AG10803 (cell line): ENCODE measurements around the gene SORBS1.
A peak's percentile ranks its signal among the peaks of the same experiment; 100 is the strongest.

Experiments
- DNase-seq: peaks from one replicate; pipeline ENCODE4 v3.0.0; 2010; ENCODE audit warnings: low read depth
- H3K4me3 ChIP-seq: 2 replicates; pipeline ENCODE4 v1.5.1; 2011; ENCODE audit warnings: mild to moderate bottlenecking, low read length, control low read depth
- TF ChIP-seq, protein P1 (sequence below): conservative IDR thresholded peaks from 2 replicates; pipeline ENCODE4 v1.5.1; 2011; ENCODE audit warnings: mild to moderate bottlenecking, low read length, control low read depth, inconsistent platforms

SORBS1 gene

DNA sequence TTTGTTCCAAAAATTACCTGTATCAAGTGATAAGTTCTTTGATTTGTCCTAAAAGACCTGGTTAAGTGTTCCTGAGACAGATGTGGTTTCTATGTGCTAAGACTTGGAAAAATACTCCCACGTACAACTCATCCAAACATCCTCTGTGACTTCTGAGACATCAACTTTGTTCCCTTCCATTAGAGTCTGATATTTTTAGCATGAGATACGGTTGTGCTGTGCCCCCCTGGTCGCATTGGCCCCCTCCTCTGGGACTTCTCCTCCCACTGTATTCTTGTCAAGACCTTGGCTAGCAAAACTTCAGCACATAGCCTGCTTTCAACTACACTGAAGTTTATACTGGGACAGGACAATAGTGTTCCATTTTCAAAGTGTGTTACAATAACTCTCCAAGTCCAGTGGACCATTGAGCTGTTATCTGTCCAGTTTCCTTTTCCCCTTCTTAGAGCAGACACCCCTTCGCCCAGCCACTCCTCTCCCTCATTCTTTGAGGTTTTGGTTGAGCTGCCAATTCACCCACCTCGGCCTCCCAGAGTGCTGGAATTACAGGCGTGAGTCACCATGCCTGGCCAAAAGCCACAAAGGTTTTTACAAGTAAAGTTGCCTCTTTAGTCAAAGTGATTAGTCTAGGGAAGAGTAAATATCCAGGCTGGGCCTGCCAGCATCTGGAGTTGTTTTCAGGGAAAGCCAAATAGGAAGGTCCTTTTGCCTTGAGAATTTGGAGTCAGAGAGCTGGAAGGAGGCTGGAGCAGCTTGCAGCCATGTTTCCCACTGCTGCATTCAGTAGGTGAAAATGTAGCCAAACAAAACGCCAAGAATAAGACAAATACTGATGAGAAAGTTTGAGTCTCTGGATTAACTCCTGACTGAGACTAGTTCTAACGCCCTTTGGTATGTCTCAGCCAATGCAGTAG lies 252.5 kb downstream of the SORBS1 start:
- H3K4me3 ChIP-seq = no peak overlapping the region

DNA sequence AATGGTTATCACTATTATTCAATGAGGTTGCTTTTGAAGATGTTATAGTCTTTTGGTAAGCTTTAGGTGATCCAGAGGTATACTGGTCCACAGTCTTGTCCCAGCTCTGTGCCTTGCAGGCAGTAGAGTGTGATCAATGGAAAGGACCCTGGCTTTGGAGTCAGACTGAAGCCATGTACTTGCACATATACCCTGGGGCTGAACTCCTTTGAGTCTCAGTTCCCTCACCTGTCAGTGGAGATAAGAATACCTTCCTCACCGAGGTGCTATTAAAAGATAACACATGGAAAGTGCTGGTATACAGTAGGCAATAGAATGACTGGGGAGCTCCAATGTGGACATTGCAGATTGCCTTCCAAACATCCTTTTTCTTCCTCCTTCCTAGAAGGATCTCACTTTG lies 254.3 kb downstream of the SORBS1 start:
- TF ChIP-seq, protein P1, sequence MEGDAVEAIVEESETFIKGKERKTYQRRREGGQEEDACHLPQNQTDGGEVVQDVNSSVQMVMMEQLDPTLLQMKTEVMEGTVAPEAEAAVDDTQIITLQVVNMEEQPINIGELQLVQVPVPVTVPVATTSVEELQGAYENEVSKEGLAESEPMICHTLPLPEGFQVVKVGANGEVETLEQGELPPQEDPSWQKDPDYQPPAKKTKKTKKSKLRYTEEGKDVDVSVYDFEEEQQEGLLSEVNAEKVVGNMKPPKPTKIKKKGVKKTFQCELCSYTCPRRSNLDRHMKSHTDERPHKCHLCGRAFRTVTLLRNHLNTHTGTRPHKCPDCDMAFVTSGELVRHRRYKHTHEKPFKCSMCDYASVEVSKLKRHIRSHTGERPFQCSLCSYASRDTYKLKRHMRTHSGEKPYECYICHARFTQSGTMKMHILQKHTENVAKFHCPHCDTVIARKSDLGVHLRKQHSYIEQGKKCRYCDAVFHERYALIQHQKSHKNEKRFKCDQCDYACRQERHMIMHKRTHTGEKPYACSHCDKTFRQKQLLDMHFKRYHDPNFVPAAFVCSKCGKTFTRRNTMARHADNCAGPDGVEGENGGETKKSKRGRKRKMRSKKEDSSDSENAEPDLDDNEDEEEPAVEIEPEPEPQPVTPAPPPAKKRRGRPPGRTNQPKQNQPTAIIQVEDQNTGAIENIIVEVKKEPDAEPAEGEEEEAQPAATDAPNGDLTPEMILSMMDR = no peak
- H3K4me3 ChIP-seq = no peak overlapping the region
- DNase-seq = no peak

More for the DNA sequence above, 252.5 kb downstream of the SORBS1 start:
- peak; percentile 98 for DNase-seq
- TF ChIP-seq, protein P1 = no peak

DNA sequence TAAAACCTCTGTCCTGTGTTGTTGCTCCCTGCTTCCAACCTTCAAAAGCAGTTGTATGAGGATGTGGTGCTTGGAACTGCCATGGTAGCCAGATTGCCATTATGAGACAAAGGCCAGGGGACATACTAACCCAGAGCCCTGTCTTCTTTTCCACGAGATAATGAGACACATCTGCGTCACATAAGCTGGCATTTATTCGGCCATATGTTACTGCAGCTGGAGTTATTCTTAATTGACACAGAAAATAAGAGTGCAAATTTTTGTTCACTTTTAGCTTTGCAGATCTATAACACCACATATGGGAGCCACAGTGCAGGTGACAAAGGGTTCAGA lies 254.9 kb downstream of the SORBS1 start:
- TF ChIP-seq, protein P1 = no peak
- DNase-seq = no peak

DNA sequence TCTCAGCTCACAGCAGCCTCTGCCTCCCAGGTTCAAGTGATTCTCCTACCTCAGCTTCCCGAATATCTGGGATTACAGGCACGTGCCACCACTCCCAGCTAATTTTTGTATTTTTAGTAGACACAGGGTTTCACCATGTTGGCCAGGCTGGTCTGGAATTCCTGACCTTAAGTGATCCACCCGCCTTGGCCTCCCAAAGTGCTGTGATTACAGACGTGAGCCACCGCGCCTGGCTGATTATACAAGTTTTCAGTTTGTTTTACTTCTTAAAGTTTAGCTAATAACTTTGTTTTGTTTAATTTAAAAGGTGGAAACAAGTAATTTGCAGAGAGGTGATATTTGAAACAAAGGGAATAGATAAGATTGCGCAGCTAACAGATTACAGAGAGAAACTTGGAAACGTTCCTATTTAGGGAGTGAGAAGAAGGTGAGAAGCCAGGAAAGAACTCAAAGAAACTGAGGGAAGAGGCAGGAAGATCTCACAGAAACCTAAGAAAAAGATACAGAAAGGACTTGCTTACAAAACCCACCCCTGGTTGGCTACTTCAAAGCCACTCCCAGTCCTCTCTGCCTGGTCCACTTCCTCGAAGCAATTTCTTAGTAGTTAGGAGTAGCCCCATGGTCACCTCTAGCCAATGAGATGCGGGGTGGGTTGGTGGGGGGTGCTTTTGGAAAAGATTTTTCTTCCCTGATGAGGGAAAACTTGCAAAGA lies 255.4 kb downstream of the SORBS1 start:
- no peak for DNase-seq
- TF ChIP-seq, protein P1 = no peak
- no peak overlapping the region for H3K4me3 ChIP-seq

More for the DNA sequence above, 254.9 kb downstream of the SORBS1 start:
- H3K4me3 ChIP-seq = no peak overlapping the region

DNA sequence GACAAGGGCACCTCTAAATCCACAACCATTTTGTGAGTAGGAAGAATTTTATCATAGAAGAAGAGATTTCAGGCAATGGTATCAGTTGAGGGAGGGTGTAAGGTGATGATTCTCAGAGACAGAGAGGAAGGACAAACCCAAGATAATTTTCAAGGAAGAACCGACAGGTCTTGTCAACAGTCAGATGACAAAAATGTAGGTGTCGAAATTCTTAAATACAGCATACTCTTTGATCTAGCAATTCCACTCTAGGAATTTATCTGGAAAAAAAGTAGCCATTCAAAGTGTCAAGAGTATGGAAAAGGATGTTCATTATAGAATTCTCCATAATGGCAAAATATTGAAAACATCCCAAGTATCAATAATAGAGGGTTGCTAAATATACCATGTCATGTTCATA lies 256.2 kb downstream of the SORBS1 start:
- TF ChIP-seq, protein P1 = no peak
- H3K4me3 ChIP-seq = no peak overlapping the region
- no peak for DNase-seq

DNA sequence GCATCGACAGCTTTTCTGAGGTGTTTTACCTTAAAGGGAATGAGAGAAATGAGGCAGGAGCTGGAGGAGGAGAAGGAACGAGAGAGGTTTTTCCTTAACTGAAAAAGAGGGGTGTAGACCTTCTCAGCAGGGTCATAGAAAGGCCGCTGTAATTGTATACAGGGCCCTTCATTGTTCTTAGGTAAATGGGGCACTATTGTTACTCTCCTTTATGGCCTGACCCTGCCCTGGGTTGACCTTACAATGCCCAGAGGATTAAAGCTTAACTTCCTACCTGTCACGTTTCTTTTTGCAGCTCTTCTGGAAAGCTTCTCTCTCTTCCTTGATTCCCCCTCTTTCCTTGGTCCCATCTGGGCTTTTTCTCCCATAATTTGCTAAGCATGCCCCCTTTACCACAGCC lies 256.7 kb downstream of the SORBS1 start:
- no peak overlapping the region for H3K4me3 ChIP-seq
- TF ChIP-seq, protein P1 = no peak
- no peak for DNase-seq
